HEK293 (cell line): ENCODE measurements around the gene TNIK.

ENCODE experiments used
- CTCF ChIA-PET: fragments of 350-600 bp; formaldehyde crosslinking; extraction: SDS; loops from one replicate; lab custom pipeline; 2021; ENCODE audit warnings: antibody characterized with exemption; lab: Yijun Ruan, JAX
- POLR2A ChIA-PET: fragments of 300-600 bp; formaldehyde crosslinking; extraction: SDS; loops from one replicate; lab custom pipeline; 2020; ENCODE audit warnings: antibody characterized with exemption, inconsistent platforms; lab: Yijun Ruan, JAX
- H3K27ac ChIP-seq: fragments of 200-500 bp; sonication (Bioruptor generic); 2 replicates; pipeline ENCODE4 v1.5.1; 2014; ENCODE audit warnings: low read depth, low read length, control low read depth, inconsistent platforms; ENCODE audit errors: extremely low read depth
- H3K36me3 ChIP-seq, 2 experiments: fragments of 200-500 bp in 1 of 2; sonication (Bioruptor generic) in 1 of 2; 1 replicate in 1 of 2; 2 replicates in 1 of 2; pipeline ENCODE4 v1.5.1; 2014 to 2017; ENCODE audit warnings: inconsistent platforms in 2 of 2, low read length in 2 of 2; ENCODE audit not compliant: control insufficient read depth in 2 of 2, insufficient read depth in 1 of 2
- H3K4me1 ChIP-seq: fragments of 200-500 bp; sonication (Bioruptor generic); 2 replicates; pipeline ENCODE4 v1.5.1; 2014; ENCODE audit warnings: mild to moderate bottlenecking, low read length, inconsistent platforms; ENCODE audit not compliant: control insufficient read depth, insufficient read depth
- H3K4me3 ChIP-seq: 2 replicates; pipeline ENCODE4 v1.5.1; 2011; ENCODE audit warnings: low read depth, mild to moderate bottlenecking, control low read depth, low read length, moderate library complexity
- H3K9me3 ChIP-seq: fragments of 200-500 bp; sonication (Bioruptor generic); 2 replicates; pipeline ENCODE4 v1.5.1; 2014; ENCODE audit warnings: low read depth, low read length, inconsistent platforms; ENCODE audit not compliant: control insufficient read depth, insufficient read depth
- BCL11B ChIP-seq: fragments of 450-650 bp; formaldehyde crosslinking; IDR thresholded peaks from 2 replicates; pipeline ENCODE4 v1.5.1; 2016; ENCODE audit warnings: low read depth, missing biosample characterization, missing genetic modification characterization
- KLF16 ChIP-seq: fragments of 450-650 bp; formaldehyde crosslinking; IDR thresholded peaks from 2 replicates; pipeline ENCODE4 v1.5.1; 2017; ENCODE audit warnings: missing biosample characterization, missing genetic modification characterization
- OVOL3 ChIP-seq: fragments of 450-650 bp; formaldehyde crosslinking; IDR thresholded peaks from 2 replicates; pipeline ENCODE4 v1.5.1; 2016; ENCODE audit warnings: missing biosample characterization, missing genetic modification characterization
- REPIN1 ChIP-seq: fragments of 450-650 bp; formaldehyde crosslinking; IDR thresholded peaks from 2 replicates; pipeline ENCODE4 v1.5.1; 2017; ENCODE audit warnings: missing biosample characterization, missing genetic modification characterization, low read depth
- REST ChIP-seq: fragments of 450-650 bp; formaldehyde crosslinking; IDR thresholded peaks from 2 replicates; pipeline ENCODE4 v1.5.1; 2016; ENCODE audit warnings: missing biosample characterization, missing genetic modification characterization
- SCRT1 ChIP-seq: fragments of 450-650 bp; formaldehyde crosslinking; IDR thresholded peaks from 2 replicates; pipeline ENCODE4 v1.5.1; 2016; ENCODE audit warnings: missing biosample characterization, missing genetic modification characterization, borderline replicate concordance
- SETDB1 ChIP-seq: IDR thresholded peaks from one replicate; pipeline ENCODE4 v1.6.1; 2017; ENCODE audit warnings: mild to moderate bottlenecking, low read length, moderate library complexity, mixed read lengths; ENCODE audit not compliant: insufficient read length
- ZBTB8A ChIP-seq: fragments of 450-650 bp; formaldehyde crosslinking; IDR thresholded peaks from 2 replicates; pipeline ENCODE4 v1.5.1; 2016; ENCODE audit warnings: missing biosample characterization, missing genetic modification characterization
- ZFP3 ChIP-seq: fragments of 450-650 bp; formaldehyde crosslinking; IDR thresholded peaks from 2 replicates; pipeline ENCODE4 v1.5.1; 2016; ENCODE audit warnings: low read depth, missing biosample characterization, missing genetic modification characterization
- ZNF140 ChIP-seq: fragments of 450-650 bp; formaldehyde crosslinking; IDR thresholded peaks from 2 replicates; pipeline ENCODE4 v1.5.1; 2016; ENCODE audit warnings: missing biosample characterization, missing genetic modification characterization
- ZNF248 ChIP-seq: fragments of 450-650 bp; formaldehyde crosslinking; IDR thresholded peaks from 2 replicates; pipeline ENCODE4 v1.5.1; 2017; ENCODE audit warnings: missing biosample characterization, missing genetic modification characterization
- ZNF292 ChIP-seq: fragments of 450-650 bp; formaldehyde crosslinking; IDR thresholded peaks from 2 replicates; pipeline ENCODE4 v1.5.1; 2016; ENCODE audit warnings: low read depth, missing biosample characterization, missing genetic modification characterization, borderline replicate concordance
- ZNF514 ChIP-seq: fragments of 450-650 bp; formaldehyde crosslinking; IDR thresholded peaks from 2 replicates; pipeline ENCODE4 v1.5.1; 2016; ENCODE audit warnings: missing biosample characterization, missing genetic modification characterization
- ZNF624 ChIP-seq: fragments of 450-650 bp; formaldehyde crosslinking; IDR thresholded peaks from 2 replicates; pipeline ENCODE4 v1.5.1; 2017; ENCODE audit warnings: missing biosample characterization, missing genetic modification characterization
- ZNF692 ChIP-seq: fragments of 450-650 bp; formaldehyde crosslinking; IDR thresholded peaks from 2 replicates; pipeline ENCODE4 v1.5.1; 2016; ENCODE audit warnings: missing biosample characterization, missing genetic modification characterization
- ZNF777 ChIP-seq: fragments of 450-650 bp; formaldehyde crosslinking; IDR thresholded peaks from 2 replicates; pipeline ENCODE4 v1.5.1; 2017; ENCODE audit warnings: missing biosample characterization, missing genetic modification characterization, borderline replicate concordance
- ZSCAN5A ChIP-seq: fragments of 450-650 bp; formaldehyde crosslinking; IDR thresholded peaks from 2 replicates; pipeline ENCODE4 v1.5.1; 2016; ENCODE audit warnings: missing biosample characterization, missing genetic modification characterization
- TF ChIP-seq, protein P1 (sequence below): IDR thresholded peaks from 2 replicates; pipeline ENCODE4 v1.6.1; 2011; ENCODE audit warnings: mild to moderate bottlenecking, low read depth, low read length, borderline replicate concordance
- TF ChIP-seq, protein P2 (sequence below): fragments of 450-650 bp; formaldehyde crosslinking; IDR thresholded peaks from 2 replicates; pipeline ENCODE4; 2016; ENCODE audit warnings: missing biosample characterization, missing genetic modification characterization

Gene TNIK

DNA sequence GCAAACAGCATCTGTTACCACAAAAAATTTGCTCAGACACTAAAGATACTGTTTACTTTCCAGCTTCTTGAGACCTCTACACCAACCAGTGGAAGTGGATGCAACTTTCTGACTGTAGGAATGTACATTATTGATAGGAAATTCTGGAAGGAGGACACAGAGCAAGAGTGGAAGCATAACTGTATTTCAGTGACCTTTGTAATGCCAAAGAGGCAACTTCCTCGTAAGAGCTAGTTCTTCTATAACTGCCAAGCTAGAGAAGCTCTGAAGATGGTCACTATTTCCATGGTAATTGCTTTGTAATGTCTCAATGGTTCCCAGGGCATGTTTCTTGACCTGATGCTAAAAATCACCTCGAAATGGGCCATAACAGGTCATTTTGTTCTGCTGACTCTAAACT lies 337.3 kb downstream of the TNIK start:
- Histone ChIP-seq H3K36me3 (peaks cover 0 to 14% of the 10 kb centered on the region in 2 experiments; a peak in 1 of 3 replicates), H3K4me3 (no peak overlapping the region)
- TF ChIP-seq ZNF292 (no peak), SCRT1 (tag by site-specific recombination) (no peak), ZFP3 (tag by site-specific recombination) (no peak), ZNF140 (tag by site-specific recombination) (no peak), SETDB1 (no peak), ZSCAN5A (tag by site-specific recombination) (no peak), REPIN1 (tag by site-specific recombination) (no peak), BCL11B (tag by site-specific recombination) (no peak), OVOL3 (tag by site-specific recombination) (no peak)
- TF ChIP-seq, protein P1, sequence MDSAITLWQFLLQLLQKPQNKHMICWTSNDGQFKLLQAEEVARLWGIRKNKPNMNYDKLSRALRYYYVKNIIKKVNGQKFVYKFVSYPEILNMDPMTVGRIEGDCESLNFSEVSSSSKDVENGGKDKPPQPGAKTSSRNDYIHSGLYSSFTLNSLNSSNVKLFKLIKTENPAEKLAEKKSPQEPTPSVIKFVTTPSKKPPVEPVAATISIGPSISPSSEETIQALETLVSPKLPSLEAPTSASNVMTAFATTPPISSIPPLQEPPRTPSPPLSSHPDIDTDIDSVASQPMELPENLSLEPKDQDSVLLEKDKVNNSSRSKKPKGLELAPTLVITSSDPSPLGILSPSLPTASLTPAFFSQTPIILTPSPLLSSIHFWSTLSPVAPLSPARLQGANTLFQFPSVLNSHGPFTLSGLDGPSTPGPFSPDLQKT, result no peak

DNA sequence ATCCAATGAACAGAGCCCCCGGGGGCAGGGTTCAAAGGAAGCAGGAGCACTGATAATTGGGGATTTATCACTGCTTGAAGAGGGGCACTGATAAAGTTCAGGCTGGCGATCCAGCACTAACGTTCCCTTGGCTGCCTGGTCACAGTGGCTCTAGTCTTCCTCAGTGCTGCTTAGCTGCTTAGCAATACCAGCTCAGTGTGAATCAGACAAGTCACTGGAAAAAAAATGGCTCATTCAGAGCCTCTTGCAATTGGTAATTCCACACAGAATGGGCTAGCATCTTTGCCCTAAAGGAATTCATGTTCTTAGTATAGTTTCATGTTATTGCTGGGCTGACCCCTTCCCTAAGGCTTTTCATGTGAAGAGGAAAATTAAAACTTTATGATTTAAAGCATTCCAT lies 338.0 kb downstream of the TNIK start:
- Histone ChIP-seq H3K4me1 (no peaks in the 10 kb centered on the region), H3K27ac (no peak overlapping the region)
- POLR2A ChIA-PET, result interaction anchor here (0.6 kb wide), 1 partner anchor 76 kb away, joined by 3 read pairs; no protein-coding TSS in a partner anchor
- no peak for TF ChIP-seq ZNF777 (tag by site-specific recombination)
- no peak for TF ChIP-seq ZNF514 (tag by site-specific recombination)
- no peak for TF ChIP-seq ZNF624 (tag by site-specific recombination)
- no peak for TF ChIP-seq ZNF248
- TF ChIP-seq ZBTB8A (tag by site-specific recombination), result no peak
- TF ChIP-seq, protein P2, sequence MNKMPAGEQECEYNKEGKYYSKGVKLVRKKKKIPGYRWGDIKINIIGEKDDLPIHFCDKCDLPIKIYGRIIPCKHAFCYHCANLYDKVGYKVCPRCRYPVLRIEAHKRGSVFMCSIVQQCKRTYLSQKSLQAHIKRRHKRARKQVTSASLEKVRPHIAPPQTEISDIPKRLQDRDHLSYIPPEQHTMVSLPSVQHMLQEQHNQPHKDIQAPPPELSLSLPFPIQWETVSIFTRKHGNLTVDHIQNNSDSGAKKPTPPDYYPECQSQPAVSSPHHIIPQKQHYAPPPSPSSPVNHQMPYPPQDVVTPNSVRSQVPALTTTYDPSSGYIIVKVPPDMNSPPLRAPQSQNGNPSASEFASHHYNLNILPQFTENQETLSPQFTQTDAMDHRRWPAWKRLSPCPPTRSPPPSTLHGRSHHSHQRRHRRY (tag by site-specific recombination), result no peak
- TF ChIP-seq ZNF692, result no peak
- TF ChIP-seq KLF16 (tag by site-specific recombination), result no peak
- TF ChIP-seq REST (tag by site-specific recombination), result no peak
- TF ChIP-seq, all 188 proteins: peak for 0
- Histone ChIP-seq H3K36me3 (peaks cover 0 to 14% of the 10 kb centered on the region in 2 experiments; a peak in 1 of 3 replicates), H3K9me3 (no peaks in the 10 kb centered on the region), H3K4me3 (no peak overlapping the region)
- CTCF ChIA-PET, result interaction anchor here (0.6 kb wide), 2 partner anchors 10 to 509 kb away, joined by 3 to 4 read pairs; no protein-coding TSS in a partner anchor

More for the DNA sequence above, 337.3 kb downstream of the TNIK start:
- Histone ChIP-seq H3K9me3 (no peaks in the 10 kb centered on the region), H3K27ac (no peak overlapping the region), H3K4me1 (no peaks in the 10 kb centered on the region)
- POLR2A ChIA-PET, result no interaction called here
- CTCF ChIA-PET, result no interaction called here
